ENCODE results near the gene ZDHHC12. TPM values are rescaled to one million over a fixed set of nuclear protein-coding genes. Genes with fewer than 3 reads are reported as not detected.

Gene ZDHHC12
- total RNA-seq, 6 donors from 2014 or later = 21.7 to 70.1 (median 50.6) TPM

GRCh38 chr9:128688501-128689292 lies 35.2 kb downstream of the ZDHHC12 start, which contains the start of gene SET:
SET (plus strand) TSS chr9:128689222; CDS start chr9:128689583, 361 bp downstream.
- ATAC-seq (ENCODE audit: low FRiP score in 2 of 2) (peak; percentile 92 to 96), DNase-seq (peak; percentile 97 to 99)
- H3K27me3 ChIP-seq = no peaks in the 10 kb centered on the region
- H3K4me3 ChIP-seq = peak within 1 kb of the TSS; percentile 88 to 95 (median 92)
- no peaks in the 10 kb centered on the region for H3K9me3 ChIP-seq
- H3K4me1 ChIP-seq = peaks cover 45 to 59% (median 53%) of the 10 kb centered on the region in 4 donors
- peaks cover 13 to 26% (median 16%) of the 10 kb centered on the region in 4 donors for H3K36me3 ChIP-seq
- WGBS, 2 donors = 6 to 10% methylated on average over 10 to 30 of the region's 93 CpGs
- TF ChIP-seq POLR2A (IDR thresholded peaks at IDR 0.05) (peak in 2 of 4 donors; percentile 89 to 98), CTCF (IDR thresholded peaks at IDR 0.05) (no peak), POLR2AphosphoS5 (IDR thresholded peaks at IDR 0.05) (peak; percentile 48 to 84), EP300 (IDR thresholded peaks at IDR 0.05) (no peak)
- peak within 1 kb of the TSS; percentile 95 to 98 (median 98) for H3K27ac ChIP-seq

GRCh38 chr9:128687453-128687852 lies 36.5 kb downstream of the ZDHHC12 start:
- DNase-seq (no peak), ATAC-seq (ENCODE audit: low FRiP score in 2 of 2) (no peak)
- H3K27me3 ChIP-seq = no peaks in the 10 kb centered on the region
- H3K4me1 ChIP-seq = peaks cover 54 to 70% (median 65%) of the 10 kb centered on the region in 4 donors
- 88 to 92% methylated on average over 4 of the region's 4 CpGs for WGBS, 2 donors
- H3K27ac ChIP-seq = peak overlapping the region in 3 of 4 donors; percentile 90 to 98 (median 97)
- TF ChIP-seq POLR2AphosphoS5 (IDR thresholded peaks at IDR 0.05) = no peak
- TF ChIP-seq CTCF (IDR thresholded peaks at IDR 0.05) = no peak
- no peak for TF ChIP-seq EP300 (IDR thresholded peaks at IDR 0.05)
- TF ChIP-seq POLR2A (IDR thresholded peaks at IDR 0.05) = no peak
- H3K9me3 ChIP-seq = no peaks in the 10 kb centered on the region
- peaks cover 3 to 13% (median 6%) of the 10 kb centered on the region in 4 donors for H3K36me3 ChIP-seq
- H3K4me3 ChIP-seq = no peak overlapping the region

GRCh38 chr9:128685636-128686489 lies 38.1 kb downstream of the ZDHHC12 start:
- H3K27ac ChIP-seq = peak overlapping the region; percentile 87 to 93 (median 90)
- peak; percentile 59 to 80 for DNase-seq
- H3K4me1 ChIP-seq = peaks cover 46 to 69% (median 56%) of the 10 kb centered on the region in 4 donors
- H3K27me3 ChIP-seq = no peaks in the 10 kb centered on the region
- whole genome bisulfite sequencing, 2 donors = 42 to 48% methylated on average over 10 to 16 of the region's 17 CpGs
- peak overlapping the region in 3 of 4 donors; percentile 14 to 37 (median 22) for H3K4me3 ChIP-seq
- TF ChIP-seq POLR2A (IDR thresholded peaks at IDR 0.05) (peak in 3 of 4 donors; percentile 13 to 51 (median 31)), POLR2AphosphoS5 (IDR thresholded peaks at IDR 0.05) (peak in 1 of 2 donors; percentile 38), EP300 (IDR thresholded peaks at IDR 0.05) (no peak), CTCF (IDR thresholded peaks at IDR 0.05) (no peak)
- no peaks in the 10 kb centered on the region for H3K36me3 ChIP-seq
- no peak for ATAC-seq (ENCODE audit: low FRiP score in 2 of 2)
- H3K9me3 ChIP-seq = no peaks in the 10 kb centered on the region

- DNase-seq (peak; percentile 75 to 96), ATAC-seq (ENCODE audit: low FRiP score in 2 of 2) (peak; percentile 77 to 91)
- TF ChIP-seq EP300 (IDR thresholded peaks at IDR 0.05) (peak in 1 of 4 donors; percentile 3), POLR2AphosphoS5 (IDR thresholded peaks at IDR 0.05) (peak; percentile 51 to 89), CTCF (IDR thresholded peaks at IDR 0.05) (peak in 1 of 6 experiments; percentile 11), POLR2A (IDR thresholded peaks at IDR 0.05) (peak in 3 of 4 donors; percentile 62 to 92 (median 86))
- Histone ChIP-seq H3K27ac (peak overlapping the region; percentile 87 to 93 (median 90)), H3K4me3 (peak overlapping the region; percentile 20 to 82 (median 68)), H3K36me3 (no peaks in the 10 kb centered on the region), H3K4me1 (peaks cover 38 to 60% (median 51%) of the 10 kb centered on the region in 4 donors), H3K9me3 (no peaks in the 10 kb centered on the region), H3K27me3 (no peaks in the 10 kb centered on the region)
- WGBS, 2 donors = 2 to 5% methylated on average over 13 to 15 of the region's 15 CpGs
Measured at GRCh38 chr9:128684325-128685199, 39.4 kb downstream of the ZDHHC12 start.

All from upper lobe of left lung (tissue), 6 donors.